K562 (cell line): Measurements from ENCODE around the gene NT5C2. TPM values are rescaled to one million over a fixed set of nuclear protein-coding genes. Genes with fewer than 3 reads are reported as not detected.

Experiments used
- HDGF ChIP-seq: fragments of 450-650 bp; IDR thresholded peaks from 2 replicates; pipeline ENCODE4 v1.6.1; 2016
- KAT2B ChIP-seq: IDR thresholded peaks from one replicate; pipeline ENCODE4 v1.6.1; 2012; ENCODE audit warnings: low read depth, mild to moderate bottlenecking, control low read depth, inconsistent platforms, low read length, moderate library complexity
- NFRKB ChIP-seq: fragments of 450-650 bp; IDR thresholded peaks from 2 replicates; pipeline ENCODE4 v1.6.1; 2016; ENCODE audit warnings: low read depth
- POLR2AphosphoS2 ChIP-seq: IDR thresholded peaks from 2 replicates; pipeline ENCODE4 v1.6.1; 2012; ENCODE audit warnings: low read length, improper control_type of control experiment
- SIRT6 ChIP-seq: IDR thresholded peaks from one replicate; pipeline ENCODE4 v1.6.1; 2012; ENCODE audit warnings: low read depth, mild to moderate bottlenecking, control low read depth, inconsistent platforms, low read length, moderate library complexity
- ZKSCAN3 ChIP-seq: fragments of 250-450 bp; sonication (Bioruptor Pico); IDR thresholded peaks from 2 replicates; pipeline ENCODE4 v1.4.0; 2020
- ZNF12 ChIP-seq: sonication (generic); formaldehyde crosslinking; IDR thresholded peaks from 2 replicates; pipeline ENCODE4 v1.4.0; 2020; ENCODE audit warnings: mild to moderate bottlenecking, missing genetic modification reagents
- ZNF217 ChIP-seq: sonication (generic); formaldehyde crosslinking; IDR thresholded peaks from 2 replicates; pipeline ENCODE4 v1.8.0; 2022; ENCODE audit warnings: mild to moderate bottlenecking, missing genetic modification reagents
- ZNF282 ChIP-seq: sonication (generic); formaldehyde crosslinking; IDR thresholded peaks from 2 replicates; pipeline ENCODE4 v1.8.1; 2023; ENCODE audit warnings: missing genetic modification reagents
- ZNF699 ChIP-seq: fragments of 250-450 bp; sonication (Bioruptor Pico); IDR thresholded peaks from 2 replicates; pipeline ENCODE4 v1.8.0; 2021; ENCODE audit warnings: mild to moderate bottlenecking, moderate library complexity; ENCODE audit not compliant: insufficient replicate concordance
- polyA plus RNA-seq, 8 experiments: library from polyadenylated mRNA; depleted of rRNA in 4 of 8; stranded (reverse) in 5 of 8; unstranded in 3 of 8; fragments of >200 nt; fragmentation: Nextera tagmentation in 2 of 8; fragmentation: Illumina TruSeq in 1 of 8; extraction: Ambion mirVana in 2 of 8; extraction: Trizol in 1 of 8; gene quantifications; 2 replicates each; pipeline versions ENCODE4 v1.2.1 to v1.2.3, GENCODE V29; 2011 to 2014; ENCODE audit warnings: inconsistent platforms in 1 of 8, missing spikeins in 1 of 8
- total RNA-seq, 7 experiments: library from RNA; depleted of rRNA in 6 of 7; stranded (reverse); fragments of >200 nt in 6 of 7; fragmentation: Illumina TruSeq in 2 of 7; extraction: Trizol in 2 of 7; gene quantifications; 2 replicates each; pipeline versions ENCODE4 v1.2.1 to v1.2.3, GENCODE V29; 2011 to 2021; ENCODE audit warnings: low replicate concordance in 1 of 7
- TF ChIP-seq, protein P1 (sequence below): fragments of 250-450 bp; sonication (Bioruptor Pico); IDR thresholded peaks from 2 replicates; pipeline ENCODE4 v1.4.0; 2020; ENCODE audit warnings: borderline replicate concordance
- TF ChIP-seq, protein P2 (sequence below): fragments of 450-650 bp; IDR thresholded peaks from 2 replicates; pipeline ENCODE4 v1.6.1; 2016
- TF ChIP-seq, protein P3 (sequence below): sonication (generic); formaldehyde crosslinking; IDR thresholded peaks from 2 replicates; pipeline ENCODE4 v1.8.1; 2023; ENCODE audit warnings: mild to moderate bottlenecking, missing genetic modification reagents, moderate library complexity
- TF ChIP-seq, protein P4 (sequence below): fragments of 450-650 bp; formaldehyde crosslinking; conservative IDR thresholded peaks from 2 replicates; pipeline ENCODE4 v1.4.0; 2022; ENCODE audit warnings: mild to moderate bottlenecking, missing genetic modification characterization

Gene NT5C2
- total and polyA plus RNA-seq, 9 of the 15 experiments (the other 6 are each of a cell fraction or from before 2014, with no cell fraction given), result 11.3 to 45.2 (median 27.7) TPM

DNA sequence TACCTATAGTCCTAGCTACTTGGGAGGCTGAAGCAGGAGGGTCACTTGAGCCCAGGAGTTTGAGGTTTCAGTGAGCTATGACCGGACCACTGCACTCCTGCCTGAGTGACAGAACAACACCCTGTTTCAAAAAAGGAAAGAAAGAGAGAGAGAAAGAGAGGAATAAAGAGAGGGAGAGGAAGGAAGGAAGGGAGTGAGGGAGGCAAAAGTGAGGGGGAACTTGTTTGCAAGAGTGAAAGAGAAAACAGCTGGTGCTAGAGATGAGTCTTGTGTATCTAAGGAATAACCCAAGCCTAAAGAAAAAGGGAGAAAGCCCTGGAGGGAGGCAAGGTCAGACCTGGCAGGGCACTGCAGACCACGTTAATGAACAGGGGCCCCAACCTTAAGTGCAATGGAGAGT lies 4.8 kb upstream of the NT5C2 start (continued):
- TF ChIP-seq, protein P1, sequence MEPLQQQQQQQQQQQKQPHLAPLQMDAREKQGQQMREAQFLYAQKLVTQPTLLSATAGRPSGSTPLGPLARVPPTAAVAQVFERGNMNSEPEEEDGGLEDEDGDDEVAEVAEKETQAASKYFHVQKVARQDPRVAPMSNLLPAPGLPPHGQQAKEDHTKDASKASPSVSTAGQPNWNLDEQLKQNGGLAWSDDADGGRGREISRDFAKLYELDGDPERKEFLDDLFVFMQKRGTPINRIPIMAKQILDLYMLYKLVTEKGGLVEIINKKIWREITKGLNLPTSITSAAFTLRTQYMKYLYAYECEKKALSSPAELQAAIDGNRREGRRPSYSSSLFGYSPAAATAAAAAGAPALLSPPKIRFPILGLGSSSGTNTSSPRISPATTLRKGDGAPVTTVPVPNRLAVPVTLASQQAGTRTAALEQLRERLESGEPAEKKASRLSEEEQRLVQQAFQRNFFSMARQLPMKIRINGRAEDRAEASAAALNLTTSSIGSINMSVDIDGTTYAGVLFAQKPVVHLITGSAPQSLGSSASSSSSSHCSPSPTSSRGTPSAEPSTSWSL (CRISPR knock-in tag), result no peak
- TF ChIP-seq, protein P2, sequence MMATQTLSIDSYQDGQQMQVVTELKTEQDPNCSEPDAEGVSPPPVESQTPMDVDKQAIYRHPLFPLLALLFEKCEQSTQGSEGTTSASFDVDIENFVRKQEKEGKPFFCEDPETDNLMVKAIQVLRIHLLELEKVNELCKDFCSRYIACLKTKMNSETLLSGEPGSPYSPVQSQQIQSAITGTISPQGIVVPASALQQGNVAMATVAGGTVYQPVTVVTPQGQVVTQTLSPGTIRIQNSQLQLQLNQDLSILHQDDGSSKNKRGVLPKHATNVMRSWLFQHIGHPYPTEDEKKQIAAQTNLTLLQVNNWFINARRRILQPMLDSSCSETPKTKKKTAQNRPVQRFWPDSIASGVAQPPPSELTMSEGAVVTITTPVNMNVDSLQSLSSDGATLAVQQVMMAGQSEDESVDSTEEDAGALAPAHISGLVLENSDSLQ, result peak; percentile 13; the same call in 1 of the 2 replicates
- peak; percentile 74; the same call in 1 of the 2 replicates for TF ChIP-seq HDGF
- no peak for TF ChIP-seq SIRT6
- no peak for TF ChIP-seq POLR2AphosphoS2
- no peak for TF ChIP-seq ZNF699 (CRISPR knock-in tag)
- TF ChIP-seq, protein P3, sequence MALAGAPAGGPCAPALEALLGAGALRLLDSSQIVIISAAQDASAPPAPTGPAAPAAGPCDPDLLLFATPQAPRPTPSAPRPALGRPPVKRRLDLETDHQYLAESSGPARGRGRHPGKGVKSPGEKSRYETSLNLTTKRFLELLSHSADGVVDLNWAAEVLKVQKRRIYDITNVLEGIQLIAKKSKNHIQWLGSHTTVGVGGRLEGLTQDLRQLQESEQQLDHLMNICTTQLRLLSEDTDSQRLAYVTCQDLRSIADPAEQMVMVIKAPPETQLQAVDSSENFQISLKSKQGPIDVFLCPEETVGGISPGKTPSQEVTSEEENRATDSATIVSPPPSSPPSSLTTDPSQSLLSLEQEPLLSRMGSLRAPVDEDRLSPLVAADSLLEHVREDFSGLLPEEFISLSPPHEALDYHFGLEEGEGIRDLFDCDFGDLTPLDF, result no peak
- TF ChIP-seq ZKSCAN3 (CRISPR knock-in tag), result no peak
- no peak for TF ChIP-seq ZNF12 (CRISPR knock-in tag)
- no peak for TF ChIP-seq KAT2B
- no peak for TF ChIP-seq ZNF282
- TF ChIP-seq ZNF217, result no peak
- TF ChIP-seq, protein P4, sequence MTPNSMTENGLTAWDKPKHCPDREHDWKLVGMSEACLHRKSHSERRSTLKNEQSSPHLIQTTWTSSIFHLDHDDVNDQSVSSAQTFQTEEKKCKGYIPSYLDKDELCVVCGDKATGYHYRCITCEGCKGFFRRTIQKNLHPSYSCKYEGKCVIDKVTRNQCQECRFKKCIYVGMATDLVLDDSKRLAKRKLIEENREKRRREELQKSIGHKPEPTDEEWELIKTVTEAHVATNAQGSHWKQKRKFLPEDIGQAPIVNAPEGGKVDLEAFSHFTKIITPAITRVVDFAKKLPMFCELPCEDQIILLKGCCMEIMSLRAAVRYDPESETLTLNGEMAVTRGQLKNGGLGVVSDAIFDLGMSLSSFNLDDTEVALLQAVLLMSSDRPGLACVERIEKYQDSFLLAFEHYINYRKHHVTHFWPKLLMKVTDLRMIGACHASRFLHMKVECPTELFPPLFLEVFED, result peak; percentile 78; the same call in 1 of the 2 replicates
- 0 out of 2 replicates have a peak, but pooled peaks have one; percentile 52 for TF ChIP-seq NFRKB
